ENCODE data around the gene NAE1.

Gene NAE1

DNA sequence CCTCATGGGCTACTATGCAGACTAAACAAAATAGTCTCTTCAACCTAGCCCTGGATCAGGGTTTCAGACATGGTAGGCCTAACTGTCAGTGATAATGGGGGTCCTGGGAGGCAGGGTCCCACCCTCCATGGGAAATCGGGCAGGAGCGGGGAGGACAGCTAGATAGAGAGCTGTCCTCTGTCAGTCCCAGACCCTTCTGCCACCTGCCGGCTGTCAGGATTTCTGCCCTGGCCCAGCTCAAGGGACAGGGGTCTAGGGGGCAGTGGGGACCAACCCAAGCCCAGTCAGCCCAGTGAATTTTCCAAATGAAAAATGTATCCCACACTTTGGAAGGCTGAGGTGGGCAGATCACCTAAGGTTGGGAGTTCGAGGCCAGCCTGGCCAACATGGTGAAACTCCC lies 18.8 kb upstream of the NAE1 start:
- no peak for DNase-seq

DNA sequence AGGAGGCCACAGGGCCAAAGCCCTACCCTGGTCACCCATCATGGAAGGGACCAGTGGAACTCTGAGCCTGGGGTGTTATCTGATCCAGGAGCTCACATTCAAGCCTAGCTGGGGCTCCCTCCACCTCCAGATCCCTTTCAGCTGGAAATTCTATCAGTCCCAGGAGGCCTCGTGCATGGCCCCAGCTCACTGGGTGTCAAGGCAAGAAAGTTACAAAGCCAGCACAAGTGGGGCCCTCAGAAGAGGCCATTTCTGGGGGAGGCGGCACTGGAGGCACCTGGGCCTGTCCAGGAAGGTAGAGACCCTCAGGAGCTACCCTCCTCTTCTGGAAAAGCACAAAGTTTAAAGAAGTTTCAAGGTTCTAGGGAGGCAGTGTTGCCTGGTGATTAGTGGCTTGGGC lies 18.2 kb upstream of the NAE1 start:
- DNase-seq: no peak

DNA sequence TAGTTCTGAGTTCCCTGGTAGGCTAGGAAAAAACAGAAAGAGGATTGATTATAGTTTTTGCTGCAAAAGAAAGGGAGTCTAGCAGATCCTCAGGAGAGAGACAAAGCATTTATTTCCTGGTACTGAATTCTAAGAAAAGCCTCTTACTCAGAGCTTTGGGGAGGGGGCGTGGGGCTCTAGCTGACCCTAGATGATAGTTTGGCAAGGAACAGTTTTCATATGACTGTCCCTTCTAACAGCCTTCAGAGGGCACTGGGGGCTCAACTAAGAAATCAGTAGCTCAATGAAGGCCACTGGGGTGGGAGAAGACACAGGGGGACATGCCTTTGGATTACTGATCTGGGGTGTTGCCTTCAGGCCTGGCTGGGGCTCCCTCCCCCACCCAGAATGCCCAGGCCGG lies 17.4 kb upstream of the NAE1 start:
- no peak for DNase-seq

DNA sequence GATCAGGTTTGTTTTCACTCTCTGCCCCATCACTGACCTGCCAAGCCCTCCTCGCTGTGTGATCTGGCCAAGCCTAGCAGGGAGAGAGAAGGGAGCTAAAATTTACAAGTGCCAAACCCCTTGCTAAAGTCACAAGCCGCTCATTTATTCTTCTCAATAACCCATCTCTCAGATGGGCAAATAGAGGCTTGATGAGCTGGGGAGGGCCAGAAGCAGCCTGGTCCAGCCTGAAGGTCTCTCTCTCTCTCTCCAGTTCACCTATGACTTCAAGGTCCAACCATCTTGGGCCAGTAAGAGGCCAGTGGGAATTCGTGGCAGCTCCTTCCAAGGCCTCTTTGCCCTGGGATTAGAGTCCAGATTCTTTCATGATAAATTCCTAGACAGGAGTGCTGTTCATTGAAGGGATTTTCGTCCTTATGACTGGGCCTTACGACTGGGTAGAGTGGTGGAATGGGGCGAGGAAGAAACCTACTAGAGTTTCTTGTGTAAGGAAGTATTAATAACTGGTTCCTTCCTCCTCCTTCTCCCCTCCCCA lies 16.8 kb upstream of the NAE1 start:
- no peak for DNase-seq

DNA sequence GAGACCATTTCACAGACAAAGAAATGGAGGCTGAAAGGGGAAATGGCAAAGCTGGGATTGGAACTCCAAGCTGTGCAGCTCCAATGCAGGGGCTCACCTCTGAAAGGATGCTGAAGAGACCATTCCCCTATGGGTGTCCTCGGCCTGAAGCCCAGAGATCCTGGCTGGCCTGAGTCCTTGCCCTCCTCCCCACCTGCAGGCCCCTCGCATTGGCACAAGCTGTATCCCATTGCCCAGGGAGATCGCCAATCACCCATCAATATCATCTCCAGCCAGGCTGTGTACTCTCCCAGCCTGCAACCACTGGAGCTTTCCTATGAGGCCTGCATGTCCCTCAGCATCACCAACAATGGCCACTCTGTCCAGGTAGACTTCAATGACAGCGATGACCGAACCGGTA lies 16.1 kb upstream of the NAE1 start:
- no peak for DNase-seq

DNA sequence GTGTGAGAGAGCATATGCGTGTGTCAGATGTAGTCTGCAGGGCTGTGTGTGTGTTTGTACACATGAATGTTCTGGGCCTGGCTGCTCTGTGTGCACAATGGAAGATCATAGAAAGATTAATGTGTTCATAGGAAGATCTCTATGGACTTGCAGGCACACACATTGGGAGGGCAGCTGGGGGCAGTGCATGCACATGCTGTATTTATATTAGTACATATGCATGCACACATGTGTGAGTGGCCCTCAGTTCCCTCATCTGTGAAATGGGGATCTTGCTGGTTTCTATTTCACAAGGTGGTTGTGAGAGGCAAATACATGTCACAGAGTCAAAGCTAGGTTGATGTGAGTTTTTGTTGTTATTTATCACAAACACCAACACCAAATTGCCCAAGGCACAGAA lies 15.5 kb upstream of the NAE1 start:
- no peak for DNase-seq

- no peak for DNase-seq
These were observed 15.0 kb upstream of the NAE1 start for GRCh38 chr16:66845791-66846221.

DNA sequence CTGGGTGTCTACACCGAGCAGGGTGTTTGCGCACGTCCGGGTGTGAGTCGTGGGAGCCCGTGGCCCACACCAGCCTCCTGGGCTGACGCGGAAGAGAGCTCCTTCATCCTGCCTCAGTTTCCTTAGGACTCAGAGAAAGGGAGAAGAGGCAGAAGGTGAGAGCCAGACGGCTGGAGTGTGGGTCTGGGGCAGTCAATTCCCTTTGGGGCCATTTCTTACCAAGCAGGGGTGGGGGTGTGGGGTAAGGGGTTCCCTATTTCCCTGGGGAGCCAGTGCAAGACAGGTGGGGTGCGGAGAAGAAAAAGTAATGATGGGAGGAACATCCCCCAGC lies 14.3 kb upstream of the NAE1 start:
- no peak for DNase-seq

- DNase-seq: no peak
These were observed 13.7 kb upstream of the NAE1 start, which contains the start of gene CA7 for GRCh38 chr16:66844342-66845079. CA7 (plus strand) TSS chr16:66844414; CDS start chr16:66844488, 74 bp downstream.

GRCh38 chr16:66844009-66844341 lies 13.2 kb upstream of the NAE1 start:
- no peak for DNase-seq

- DNase-seq: no peak
These were observed 12.4 kb upstream of the NAE1 start for GRCh38 chr16:66843191-66843590.

GRCh38 chr16:66842765-66843164 lies 12.0 kb upstream of the NAE1 start:
- DNase-seq: no peak

DNA sequence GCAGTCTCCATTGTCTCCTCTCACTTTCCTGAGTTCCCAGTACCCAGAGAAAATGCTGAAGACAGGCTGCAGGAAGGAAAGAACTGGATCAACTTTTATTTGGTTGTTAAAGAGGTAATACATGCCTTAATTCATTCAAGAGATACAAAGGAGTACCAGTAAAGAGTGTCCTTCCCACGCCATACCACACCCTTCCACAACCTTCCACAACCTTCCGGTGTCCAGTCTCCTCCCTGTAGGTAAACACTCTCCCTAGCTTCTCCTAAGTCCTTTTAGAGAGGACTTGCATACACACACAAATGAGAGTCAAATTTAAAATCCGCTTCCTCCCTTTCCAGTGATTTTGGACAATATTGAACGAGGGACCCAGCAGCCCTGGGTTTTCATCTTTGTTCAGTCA lies 10.6 kb upstream of the NAE1 start:
- DNase-seq: no peak

DNA sequence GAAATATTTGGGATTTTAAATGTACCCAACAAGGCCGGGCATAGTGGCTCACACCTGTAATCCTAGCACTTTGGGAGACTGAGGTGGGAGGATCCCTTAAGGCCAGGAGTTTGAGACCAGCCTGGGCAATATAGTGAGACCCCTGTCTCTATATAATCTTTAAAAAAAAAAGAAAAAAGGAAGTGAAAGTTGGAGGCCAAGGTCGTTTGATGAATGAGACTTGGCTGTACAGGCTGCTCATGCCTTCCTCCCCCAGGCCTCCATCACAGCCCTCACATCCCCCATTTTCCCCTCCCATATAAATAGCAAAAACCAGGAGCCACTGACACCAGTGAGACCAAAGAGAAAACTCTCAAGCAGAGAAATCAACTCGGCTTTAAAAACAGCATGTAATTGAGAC lies 10.1 kb upstream of the NAE1 start:
- no peak for DNase-seq

DNA sequence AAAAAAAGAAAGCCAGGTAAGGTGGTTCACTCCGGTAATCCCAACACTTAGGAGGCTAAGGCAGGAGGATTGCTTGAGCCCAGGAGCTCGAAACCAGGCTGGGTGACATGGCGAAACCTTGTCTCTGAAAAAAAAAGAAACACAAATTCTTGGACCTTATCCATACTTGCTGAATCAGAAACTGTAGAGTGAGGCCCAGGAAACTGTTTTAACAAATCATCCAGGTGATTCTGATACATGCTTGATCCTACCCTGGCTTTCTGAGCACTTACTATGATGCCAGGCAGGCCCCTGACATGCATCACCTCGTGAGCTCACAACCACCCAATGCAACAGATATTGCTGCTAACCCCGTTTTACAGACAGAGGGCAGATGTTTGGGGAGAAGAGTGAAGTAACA lies 4.0 kb upstream of the NAE1 start:
- DNase-seq: no peak

- no peak for DNase-seq
These were observed 2.0 kb upstream of the NAE1 start for GRCh38 chr16:66832661-66833305.

DNA sequence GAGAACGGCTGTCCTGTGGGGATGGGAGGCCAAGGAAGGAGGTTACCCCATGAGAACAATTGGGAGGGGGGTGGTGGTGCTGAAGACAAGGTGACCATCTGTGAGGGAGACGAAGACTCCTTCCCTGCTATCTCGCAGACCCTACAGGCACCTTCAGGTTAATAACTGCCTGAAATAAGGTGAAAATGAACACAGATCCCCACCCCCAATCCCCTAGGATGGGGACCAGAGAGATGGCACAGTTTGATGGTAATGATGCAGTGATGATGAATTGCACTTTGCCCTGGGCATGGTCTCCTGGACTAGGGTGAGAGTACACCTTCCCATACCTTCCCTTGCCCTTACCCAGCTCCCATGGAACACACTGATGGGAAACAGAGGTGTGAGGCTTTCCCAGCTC lies 1.4 kb upstream of the NAE1 start:
- DNase-seq: no peak

- no peak for DNase-seq
These were observed 6.8 kb downstream of the NAE1 start for GRCh38 chr16:66824006-66824405.

- DNase-seq: no peak
These were observed 16.0 kb downstream of the NAE1 start for GRCh38 chr16:66814734-66815133.

DNA sequence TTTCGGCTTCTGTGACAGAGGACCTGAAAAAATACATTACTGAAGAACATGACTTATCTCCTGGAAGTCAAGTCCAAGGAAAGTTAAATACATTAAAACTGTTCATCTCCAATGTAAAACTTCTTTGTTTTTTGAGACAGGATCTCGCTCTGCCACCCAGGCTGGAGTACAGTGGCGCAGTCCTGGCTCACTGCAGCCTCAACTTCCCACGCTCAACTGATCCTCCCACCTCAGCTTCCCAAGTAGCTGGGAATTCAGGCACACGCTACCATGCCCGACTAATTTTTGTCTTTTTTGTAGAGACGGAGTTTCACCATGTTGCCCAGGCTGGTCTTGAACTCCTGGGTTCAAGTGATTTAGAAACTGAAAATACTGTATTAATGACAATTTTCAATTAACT lies 19.7 kb downstream of the NAE1 start:
- no peak for DNase-seq

DNA sequence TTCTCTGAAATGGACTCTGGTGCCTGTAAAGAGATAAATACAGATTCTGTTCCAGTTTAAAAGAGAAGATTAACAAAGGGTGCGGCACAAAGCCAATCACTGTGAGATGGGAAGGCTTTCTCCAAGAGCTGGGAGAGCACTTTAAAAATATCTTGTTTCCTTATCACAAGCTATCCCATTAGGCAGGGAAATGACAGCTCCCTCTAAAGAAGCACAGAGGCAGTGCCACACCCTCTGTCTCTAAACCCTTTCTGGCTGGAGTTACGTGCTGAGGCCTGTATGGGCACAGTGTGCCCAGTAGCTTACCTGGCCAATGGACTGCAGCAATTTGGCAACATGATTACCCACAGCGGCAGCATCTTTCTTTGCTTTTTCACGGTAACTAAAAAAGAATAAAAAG lies 20.4 kb downstream of the NAE1 start:
- no peak for DNase-seq

DNA sequence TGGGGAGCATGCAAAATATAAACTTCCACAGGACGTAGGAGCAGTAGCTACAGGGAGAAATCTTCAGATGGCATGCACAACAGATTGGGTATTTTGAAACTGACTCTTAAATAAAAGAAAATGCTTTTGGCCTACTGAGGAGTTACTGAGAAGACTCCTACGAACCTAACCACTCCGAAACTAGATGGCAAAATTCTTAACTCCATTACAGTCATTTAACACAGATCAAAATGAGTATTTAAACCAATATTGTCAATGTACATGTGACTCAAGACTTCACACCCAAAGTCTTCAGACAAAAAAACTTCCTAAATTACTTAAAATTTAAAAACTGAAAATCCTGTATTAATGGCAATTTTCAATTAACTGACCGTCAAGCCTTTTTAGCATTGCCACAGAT lies 21.0 kb downstream of the NAE1 start:
- DNase-seq: no peak

DNA sequence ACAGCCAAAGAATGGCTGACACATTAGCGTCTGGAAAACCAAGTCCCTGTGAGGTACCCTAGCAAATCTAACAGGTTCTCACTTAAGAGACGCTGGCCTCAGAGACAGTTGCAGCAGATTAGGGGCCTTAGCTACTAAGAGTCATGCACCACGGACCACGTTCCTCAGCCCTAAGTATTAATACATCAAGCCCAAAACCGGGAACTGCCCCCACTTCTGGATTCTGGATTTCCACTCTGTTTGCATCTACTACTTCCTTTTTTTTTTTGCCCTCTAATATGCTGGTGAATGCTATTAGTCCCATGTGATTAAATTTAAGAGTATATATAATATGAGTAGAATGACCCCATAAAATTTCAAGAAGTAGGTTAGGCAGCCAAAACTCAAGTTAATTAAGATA lies 28.6 kb downstream of the NAE1 start:
- DNase-seq: no peak

DNA sequence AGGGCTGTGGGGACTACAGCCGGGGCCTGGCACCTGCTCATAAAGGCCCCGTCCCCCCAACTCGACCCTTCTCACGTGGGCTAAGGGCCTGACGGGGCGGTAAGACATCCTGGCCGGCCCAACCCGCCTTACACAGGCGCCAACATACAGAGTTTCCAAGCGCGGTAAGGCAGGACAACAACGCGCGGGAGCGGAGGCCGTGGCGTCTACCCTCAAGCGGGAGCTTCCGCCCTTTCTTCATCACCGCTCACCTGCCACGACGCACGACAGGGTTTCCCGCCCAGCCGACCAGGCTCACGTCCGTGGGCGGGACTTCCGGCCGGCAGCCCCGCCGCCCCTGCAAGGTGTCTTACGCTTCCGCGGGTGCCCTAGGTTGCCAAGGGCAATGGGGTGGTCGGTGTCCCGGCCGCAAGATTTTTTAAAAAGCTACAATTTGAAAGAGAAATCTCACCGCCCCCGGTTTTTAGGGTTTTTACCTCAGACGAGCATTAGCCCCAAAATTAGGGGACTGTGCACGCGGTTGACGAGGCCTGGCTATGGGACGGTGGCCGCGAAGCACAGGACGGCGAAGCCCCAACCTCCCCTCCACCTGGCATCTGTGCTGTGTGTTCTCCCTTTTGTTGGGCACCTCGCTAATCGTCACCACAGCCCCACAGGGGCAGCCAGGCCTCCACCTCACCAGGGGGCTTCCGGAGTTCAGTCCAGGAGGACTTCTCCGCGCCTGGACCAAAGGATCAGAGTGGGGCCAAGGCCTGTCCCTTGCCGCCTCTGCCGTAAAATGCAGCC lies 29.3 kb downstream of the NAE1 start, which contains the start of gene TERB1:
Gene TERB1 (minus strand): TSS at position 265 of the 786 bp plus-strand sequence. CDS start 4,786 bp downstream, outside the sequence.
- no peak for DNase-seq

All from GF-D8 (cell line).